HG02981 (cell line): Measurements from ENCODE around the gene RAB29.

Experiments
- ATAC-seq: cut with Tn5 transposase; IDR thresholded peaks from one replicate; pipeline ENCODE4 v1.9.1; 2021; ENCODE audit warnings: mild to moderate bottlenecking, moderate library complexity; ENCODE audit not compliant: unreplicated experiment

The RAB29 gene

DNA sequence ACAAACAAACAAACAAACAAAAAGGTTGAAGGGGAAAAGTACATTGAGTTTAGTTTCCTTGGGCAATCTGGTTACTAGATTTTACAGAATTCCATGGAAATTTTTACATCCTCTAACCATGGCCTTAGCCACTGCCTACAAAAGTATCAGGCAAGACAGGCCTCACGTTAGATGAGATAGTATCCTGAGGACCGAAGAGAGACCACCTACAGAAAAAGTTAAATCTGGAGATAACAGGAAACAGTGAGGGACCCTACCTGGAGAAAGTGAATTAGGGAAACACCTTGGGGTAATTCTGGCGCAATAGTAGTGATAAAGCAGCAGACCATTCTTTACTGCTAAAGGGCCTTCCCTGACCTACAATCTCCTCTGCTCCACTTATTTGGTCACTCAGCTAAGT is 8.7 kb downstream of the RAB29 start:
- ATAC-seq: no peak

DNA sequence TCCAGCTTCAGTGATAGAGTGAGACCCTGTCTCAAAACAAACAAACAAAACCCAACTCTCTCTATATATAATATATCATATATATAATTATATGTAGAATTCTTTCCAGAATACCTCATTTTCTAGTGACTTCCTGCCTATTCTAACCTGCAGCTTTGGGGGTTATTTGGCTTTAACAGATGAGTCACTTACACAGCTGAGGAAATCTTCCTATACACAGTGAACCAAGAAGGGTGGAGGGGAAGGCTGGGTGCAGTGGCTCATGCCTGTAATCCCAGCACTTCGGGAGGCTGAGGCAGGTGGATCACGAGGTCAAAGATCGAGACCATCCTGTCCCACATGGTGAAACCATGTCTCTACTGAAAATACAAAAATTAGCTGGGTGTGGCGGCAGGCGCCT is 9.2 kb downstream of the RAB29 start:
- ATAC-seq: no peak

DNA sequence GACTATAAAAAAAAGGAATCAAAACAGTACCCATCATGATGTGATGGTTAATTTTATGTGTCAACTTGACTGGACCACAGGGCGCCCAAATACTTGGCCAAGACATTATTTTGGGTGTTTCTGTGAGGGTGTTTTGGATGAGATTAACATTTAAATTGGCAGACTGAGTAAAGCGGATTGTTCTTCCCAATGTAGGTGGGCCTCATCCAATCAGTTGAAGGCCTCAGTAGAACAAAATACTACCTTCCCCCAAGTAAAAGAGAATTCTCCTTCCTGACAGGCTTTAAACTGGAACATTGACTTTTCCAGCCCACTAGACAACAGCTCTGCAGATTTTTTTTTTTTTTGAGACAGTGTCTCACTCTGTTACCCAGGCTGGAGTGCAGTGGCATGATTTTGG is 10.7 kb downstream of the RAB29 start:
- no peak for ATAC-seq

DNA sequence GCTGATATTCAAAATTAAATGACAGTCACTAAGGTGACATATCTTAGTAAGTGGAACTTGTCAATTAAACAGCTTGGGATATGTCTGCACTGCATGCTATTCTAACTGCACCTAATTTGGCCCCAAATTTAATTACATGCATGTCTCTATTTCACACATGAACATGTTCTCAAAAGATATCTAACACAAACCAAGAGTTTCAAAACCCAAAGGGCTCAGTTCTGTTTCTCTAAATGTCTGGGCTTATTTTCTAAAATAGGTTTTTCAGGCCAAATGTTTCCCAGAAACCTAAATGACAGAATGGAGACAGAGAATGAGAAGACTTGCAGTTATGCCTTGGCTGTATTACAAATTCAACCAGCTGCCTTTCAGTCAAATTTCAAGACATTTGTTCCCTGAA is 11.3 kb downstream of the RAB29 start:
- no peak for ATAC-seq

DNA sequence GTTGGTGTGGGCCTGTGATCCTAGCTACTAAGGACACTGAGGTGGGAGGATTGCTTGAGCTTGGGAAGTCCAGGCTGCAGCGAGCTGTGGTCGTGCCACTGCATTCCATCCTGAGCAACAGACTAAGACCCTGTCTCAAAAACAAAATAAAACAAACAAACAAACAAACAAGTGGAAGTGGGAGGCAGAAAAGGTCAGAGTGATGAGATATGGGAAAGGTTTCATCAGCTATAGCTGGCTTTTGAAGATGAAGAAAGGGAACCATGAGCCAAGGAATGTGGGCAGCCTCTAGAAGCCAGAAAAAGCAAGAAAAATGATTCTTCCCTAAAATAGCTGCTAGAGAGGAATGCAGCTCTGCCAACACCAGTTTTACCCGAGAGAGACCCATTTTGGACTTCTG is 14.7 kb downstream of the RAB29 start:
- no peak for ATAC-seq

DNA sequence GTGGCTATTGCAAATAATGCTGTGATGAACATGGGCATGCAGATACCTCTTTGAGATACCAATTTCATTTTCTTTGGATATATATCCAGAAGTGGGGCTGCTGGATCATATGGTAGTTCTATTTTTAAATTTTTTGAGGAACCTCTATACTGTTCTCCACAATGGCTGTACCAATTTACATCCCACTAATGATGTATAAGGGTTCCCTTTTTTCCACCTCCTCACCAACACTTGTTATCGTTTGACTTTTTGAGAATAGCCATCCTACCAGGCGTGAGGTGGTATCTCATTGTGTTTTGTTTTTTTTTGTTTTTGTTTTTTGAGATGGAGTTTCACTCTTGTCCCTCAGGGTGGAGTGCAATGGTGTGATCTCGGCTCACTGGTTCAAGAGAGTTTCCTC is 18.7 kb downstream of the RAB29 start:
- no peak for ATAC-seq

DNA sequence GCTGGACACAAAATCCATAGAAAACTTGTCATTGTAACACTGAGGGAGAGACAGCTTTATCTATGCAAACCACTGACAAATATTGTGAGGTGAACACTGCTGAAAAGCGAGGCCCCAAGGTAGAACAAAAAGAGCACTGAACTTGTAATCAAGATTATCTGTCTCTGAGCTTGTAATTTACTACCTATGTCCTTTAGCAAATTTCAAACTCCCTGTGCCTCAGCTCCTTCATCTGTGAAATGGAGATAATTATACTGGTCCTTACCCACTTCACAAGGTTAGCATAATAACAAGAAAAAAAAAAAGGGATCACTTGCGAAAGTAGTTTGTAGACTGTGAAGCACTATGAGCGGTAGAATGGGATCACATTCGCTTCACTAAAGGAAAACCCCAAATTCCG is 20.4 kb downstream of the RAB29 start:
- no peak for ATAC-seq

DNA sequence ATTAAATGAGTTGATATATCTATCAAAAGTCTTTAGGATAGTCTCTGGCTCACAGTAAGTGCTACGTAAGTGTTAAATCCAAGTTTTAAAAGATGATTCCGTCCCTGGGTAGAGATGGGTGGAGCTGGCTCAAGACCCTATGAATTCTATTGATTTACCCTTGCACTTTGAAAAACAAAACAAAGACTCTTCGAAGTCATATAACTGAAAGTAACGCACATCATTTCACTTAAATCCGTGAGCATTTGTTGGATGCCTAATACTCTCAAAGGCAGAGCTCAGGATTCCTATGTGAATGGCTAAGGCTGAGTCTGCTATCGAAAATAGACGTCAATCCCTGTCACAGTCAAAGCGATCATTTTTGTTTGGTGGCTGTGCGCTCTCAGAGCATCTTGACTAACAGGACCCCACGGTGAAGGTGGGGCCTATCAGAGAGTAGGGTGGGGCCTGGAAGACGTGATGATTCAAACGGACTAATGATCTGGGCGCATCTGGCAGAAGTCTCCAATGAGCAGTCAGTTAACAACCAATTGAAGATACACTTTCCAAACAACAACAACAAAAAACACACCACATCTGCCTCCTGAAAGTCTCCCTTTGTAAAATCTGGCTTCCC is 24.1 kb downstream of the RAB29 start:
- ATAC-seq: no peak

DNA sequence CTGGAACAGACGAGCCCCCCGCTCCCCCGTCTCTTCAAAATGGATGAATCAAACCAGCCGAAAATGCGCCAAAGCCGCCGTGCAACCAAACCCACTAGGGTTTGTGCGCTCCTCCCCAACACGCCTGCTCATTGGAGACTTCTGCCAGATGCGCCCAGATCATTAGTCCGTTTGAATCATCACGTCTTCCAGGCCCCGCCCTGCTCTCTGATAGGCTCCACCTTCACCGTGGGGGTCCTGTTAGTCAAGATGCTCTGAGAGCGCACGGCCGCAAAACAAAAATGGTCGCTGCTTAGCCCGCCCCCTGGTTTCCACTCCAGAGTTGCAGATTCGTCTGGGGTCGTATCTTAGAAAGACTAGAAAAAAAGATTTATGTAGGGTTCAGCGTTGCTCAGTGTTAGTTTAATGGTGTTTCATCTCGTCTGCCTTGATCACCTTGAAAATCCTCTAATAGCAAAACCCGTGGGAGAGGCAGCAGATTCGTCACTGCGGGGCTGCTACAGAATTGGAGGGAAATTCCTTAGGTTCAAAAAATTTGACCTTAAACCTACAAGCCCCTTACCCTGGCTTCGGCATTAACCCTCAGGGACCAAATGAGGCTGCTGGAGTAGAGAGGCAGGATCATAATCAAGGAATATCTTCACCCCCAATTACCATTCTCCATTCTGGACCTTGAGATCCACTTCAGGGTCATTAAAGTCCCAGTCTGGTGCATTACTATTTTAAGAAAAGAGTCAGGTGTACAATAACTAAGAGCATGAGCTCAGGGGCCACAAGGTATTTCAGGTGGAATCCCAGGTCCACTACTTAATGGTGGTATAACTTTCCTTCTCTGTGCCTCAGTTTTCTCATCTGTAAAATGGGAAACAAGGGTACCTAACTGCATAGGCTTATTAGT is 24.9 kb downstream of the RAB29 start, which contains the start of gene NUCKS1:
Gene NUCKS1 (minus strand): TSS at position 45 of the 898 bp plus-strand sequence. CDS start 209 bp downstream, outside the sequence.
- peak; percentile 77 for ATAC-seq

DNA sequence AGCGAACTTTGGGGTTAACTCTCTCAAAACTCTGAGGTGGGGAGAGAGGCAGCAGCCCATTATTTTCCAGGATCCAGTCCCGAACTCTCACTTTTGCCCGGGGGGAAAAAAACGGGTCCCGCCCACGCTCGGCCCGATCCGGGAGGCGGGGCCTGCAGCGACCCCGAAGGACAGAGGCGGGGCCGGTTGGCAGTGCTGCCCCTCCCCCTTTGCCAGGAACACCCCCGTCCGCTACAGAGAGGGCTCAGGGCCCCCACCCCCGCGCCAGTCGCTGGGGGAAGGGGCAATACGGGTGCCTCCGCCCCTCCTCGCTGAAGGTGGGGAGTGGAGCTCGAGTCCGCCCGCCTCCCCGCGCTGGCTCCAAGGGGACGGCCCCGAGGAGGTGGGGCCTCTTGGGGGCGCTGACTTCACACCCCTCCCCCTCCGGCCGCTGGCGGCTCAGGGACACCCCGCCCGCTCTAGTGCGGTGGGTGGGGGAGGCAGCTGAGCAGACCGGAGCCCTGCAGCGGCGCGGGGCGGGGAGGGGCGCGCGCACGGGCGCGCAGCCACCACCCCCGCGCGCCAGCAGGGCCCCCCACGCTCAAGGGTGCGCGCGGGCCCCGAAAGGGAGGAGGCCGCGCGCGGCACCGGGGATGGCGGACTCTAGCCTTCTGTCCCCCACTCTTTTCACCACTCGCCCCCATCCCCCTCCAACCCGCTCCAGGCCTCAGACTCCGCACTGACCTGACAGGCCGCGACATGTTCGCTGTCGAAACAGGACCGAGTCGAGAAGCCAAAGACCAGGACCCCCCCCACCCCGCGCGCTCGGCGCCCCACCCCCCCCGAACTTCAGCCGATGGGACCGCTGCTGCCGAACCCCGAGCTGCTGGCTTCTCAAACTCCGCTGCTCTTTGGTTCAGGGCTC is 25.8 kb downstream of the RAB29 start:
- ATAC-seq: peak; percentile 76

DNA sequence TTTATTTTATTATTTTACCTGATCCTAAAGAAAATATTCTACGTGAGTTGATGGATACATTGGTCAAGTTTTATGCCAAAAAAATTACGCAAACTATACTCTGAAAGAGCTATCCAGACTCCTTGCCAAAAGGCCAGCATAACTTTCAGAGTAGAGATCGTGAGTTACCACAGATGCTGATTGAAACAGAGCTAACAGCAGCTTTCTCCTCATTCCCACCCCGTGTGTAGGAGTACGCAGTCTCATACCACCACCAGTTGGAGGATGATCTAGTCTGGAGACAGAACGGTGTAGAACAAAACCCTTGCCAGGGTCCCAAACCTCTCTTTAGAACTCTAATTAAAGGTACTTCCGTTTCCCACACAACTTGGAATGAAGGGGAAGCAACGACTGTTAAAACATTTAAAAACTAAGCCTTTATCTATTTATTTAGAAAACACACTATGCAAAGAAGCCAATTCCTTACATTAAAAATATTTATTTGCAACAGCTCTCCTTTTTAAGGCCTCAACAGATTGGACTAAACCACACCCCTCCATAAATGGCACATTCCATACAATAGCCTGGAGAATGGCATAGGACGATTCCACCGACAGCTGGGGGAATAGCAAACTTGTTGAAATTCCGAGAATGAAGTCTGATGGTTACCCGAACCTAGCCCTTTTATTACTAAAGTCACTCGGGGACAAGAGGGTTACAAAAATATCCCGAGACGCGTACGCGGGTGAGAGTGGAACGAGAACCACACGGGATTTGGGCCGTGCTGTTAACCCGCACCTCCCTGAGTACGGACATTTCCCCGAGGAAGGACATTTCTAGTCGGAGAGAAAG is 26.7 kb downstream of the RAB29 start:
- peak; percentile 7 for ATAC-seq

DNA sequence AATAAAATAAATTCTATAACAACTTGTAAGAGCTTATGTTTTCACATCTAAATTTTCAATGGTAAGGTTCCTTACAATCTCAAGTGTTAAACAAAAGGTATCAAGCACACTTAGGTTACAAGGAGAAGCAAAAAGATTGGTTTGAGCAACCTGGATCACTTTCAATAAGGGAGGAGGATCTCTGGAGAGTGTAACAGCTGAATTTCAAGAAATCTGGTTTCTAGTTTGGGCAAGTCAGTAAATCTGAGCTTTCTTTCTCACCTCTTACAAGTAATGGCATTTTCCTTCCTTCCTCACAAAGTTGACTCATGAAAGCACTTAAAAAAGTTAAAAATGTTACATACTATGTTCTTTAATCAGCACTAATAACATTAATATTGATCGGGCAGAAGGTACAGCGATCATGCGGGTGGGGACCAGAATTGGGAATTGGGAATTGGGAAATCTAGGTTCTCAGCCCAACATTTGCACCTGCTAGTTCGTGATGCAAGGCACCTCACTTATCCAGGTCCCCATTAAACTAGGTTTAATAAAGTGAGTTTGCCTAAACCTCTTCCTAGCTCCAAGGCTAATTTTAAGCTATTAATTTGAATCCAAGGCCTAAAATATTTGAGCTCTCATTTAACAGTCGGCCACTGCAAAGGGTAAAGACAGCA is 28.4 kb downstream of the RAB29 start:
- no peak for ATAC-seq

DNA sequence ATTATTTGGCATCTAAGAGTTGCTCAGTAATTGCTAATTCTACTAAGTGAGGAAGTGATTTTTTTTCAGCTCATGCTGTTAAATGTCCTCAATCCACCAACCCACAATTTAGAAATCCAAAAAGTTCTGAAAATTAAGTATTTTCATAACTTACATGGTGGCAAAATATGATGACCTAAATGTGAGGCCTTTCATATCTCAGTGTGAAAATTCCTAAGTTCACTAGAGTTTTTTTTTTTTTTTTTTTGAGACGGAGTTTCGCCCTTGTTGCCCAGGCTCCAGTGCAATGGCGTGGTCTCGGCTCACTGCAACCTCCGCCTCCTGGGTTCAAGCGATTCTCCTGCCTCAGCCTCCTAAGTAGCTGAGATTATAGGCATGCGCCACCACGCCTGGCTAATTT is 30.9 kb downstream of the RAB29 start:
- ATAC-seq: no peak

DNA sequence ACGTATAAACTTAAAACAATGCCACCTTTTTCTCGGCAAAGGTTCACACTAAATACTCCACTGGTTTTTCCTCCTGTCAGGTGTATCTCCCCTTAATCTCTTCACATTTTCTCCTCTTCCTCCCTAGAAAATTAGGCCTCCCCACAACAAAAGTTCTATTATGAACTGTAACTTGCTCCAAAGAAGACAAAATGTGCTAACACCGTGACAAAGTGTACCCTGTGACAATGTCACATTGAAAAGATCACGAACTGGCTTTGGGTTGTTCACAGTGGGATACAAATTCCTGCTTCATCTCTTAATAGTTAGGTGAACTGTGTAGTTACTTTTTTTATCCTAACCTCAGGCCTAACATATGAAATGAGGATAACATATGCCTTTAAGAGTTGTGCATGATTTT is 31.3 kb downstream of the RAB29 start:
- no peak for ATAC-seq

DNA sequence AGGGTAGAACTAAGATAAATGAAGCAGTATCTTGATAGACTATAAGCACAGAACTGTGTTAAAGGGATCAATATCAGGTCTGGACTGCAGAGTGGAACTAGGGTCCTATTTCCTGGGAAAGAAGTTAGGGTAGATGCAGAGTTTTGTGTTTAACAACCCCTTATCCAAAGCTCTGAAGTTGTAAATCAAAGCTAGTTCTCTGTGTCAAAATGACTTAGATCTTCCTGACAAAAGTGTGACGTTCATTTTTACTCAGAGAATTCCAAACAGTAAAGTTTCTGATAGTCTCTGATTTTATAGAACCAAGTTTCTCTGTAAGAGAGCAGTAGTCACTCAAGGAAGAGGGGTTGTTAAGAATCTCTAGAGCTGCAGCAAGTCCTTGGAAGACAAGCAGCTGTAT is 33.6 kb downstream of the RAB29 start:
- ATAC-seq: no peak

DNA sequence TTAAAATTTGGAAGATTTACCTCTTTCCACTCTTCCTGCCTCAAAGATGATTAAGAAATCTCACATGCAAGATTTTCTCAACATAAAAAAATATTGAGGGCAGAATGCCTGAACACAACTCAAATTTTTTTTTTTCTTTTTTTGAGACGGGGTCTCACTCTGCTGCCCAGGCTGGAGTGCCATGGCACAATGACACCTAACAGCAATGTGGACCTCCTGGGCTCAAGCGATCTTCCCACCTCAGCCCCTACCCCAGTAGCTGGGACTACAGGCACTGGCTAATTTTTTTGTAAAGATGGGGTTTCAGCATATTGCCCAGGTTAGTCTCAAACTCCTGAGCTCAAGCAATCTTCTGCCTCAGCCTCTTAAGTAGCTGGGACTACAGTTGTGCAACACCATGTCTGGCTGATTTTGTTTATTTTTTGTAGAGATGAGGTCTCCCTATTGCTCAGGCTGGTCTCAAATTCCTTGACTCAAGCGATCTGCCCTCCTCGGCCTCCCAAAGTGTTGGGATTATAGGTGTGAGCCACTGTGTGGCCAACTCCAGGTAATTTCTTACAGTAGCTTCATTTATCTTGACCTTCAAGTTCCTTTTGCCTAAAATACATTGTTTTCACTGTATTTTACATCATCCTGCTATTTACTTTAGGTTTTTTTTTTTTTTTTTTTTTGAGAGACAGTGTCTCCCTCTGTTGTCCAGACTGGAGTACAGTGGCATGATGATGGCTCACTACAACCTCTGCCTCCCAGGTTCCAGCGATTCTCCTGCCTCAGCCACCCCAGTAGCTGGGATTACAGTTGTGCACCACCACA is 35.7 kb downstream of the RAB29 start:
- no peak for ATAC-seq

DNA sequence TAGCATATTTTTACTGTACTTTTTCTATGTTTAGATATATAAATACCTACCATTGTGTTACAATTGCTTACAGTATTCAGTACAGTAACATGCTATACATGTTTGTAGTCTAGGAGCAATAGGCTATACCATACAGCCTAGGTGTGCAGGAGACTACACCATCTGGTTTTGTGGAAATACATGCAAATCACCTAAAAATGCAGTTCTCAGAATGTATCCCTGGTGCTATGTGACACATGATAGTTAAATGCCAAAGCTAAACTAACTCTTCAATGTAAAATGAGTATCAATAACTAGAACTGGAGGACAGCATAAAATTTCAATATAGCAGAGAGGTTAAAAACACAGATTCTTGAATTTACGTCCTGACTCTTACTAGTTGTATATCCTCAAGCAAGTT is 40.1 kb downstream of the RAB29 start:
- ATAC-seq: no peak

DNA sequence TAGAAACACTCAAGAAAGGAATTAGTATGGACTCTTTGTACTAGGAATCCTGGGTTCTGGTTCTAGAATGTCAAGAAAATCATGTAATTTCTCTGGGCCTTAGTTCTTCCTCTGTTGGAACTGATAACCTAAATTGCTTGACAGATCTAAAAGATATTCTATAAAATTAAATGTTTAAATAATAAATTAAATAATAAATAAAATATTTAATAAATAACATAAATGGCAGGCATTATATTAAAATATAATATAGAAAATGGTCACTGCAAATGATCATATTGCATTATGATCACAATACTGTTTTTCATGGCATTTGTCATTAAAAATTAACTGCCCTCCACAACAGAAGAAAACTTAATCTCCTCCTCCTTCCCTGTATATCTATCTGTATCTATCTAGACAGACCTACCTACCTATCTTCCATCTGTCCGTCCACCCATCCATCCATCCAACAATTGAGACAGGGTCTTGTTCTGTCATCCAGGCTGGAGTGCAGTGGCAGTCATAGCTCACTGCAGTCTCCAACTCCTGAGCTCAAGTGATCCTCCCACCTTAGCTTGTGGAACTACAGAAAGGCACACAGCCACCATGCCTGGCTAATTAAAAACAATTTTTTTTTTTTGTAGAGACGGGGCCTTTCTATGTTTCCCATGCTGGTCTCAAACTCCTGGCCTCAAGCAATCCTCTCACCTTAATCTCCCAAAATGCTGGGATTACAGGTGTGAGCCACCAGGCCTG is 41.7 kb downstream of the RAB29 start:
- ATAC-seq: no peak
